Measurements from ENCODE around the gene SLC25A47.
"Not testable (repeated sequence)": the region's sequence is repeated elsewhere in the genome, so short reads cannot be mapped to it uniquely, and the experiment has no call there.

Gene SLC25A47

GRCh38 chr14:100323121-100323941, at the start of gene SLC25A47:
SLC25A47 (plus strand) TSS chr14:100323339; CDS start chr14:100323415, 76 bp downstream.
- no peak for DNase-seq

- no peak for DNase-seq
These were observed 48.9 kb upstream of the SLC25A47 start for GRCh38 chr14:100274250-100274649.

GRCh38 chr14:100275214-100275613, 47.9 kb upstream of the SLC25A47 start:
- DNase-seq = no peak

- DNase-seq = no peak
These were observed 44.4 kb upstream of the SLC25A47 start for GRCh38 chr14:100278702-100279101.

- no peak for DNase-seq
These were observed 44.0 kb upstream of the SLC25A47 start for GRCh38 chr14:100279133-100279532.

- no peak for DNase-seq
These were observed 43.6 kb upstream of the SLC25A47 start for GRCh38 chr14:100279563-100279962.

GRCh38 chr14:100281286-100282082, 41.7 kb upstream of the SLC25A47 start:
- no peak for DNase-seq

- DNase-seq = no peak
These were observed 41.1 kb upstream of the SLC25A47 start for GRCh38 chr14:100282083-100282350.

GRCh38 chr14:100282766-100283419, 40.2 kb upstream of the SLC25A47 start:
- DNase-seq = no peak

GRCh38 chr14:100283436-100283835, 39.7 kb upstream of the SLC25A47 start:
- DNase-seq = not testable (repeated sequence)

GRCh38 chr14:100283984-100284881, 38.9 kb upstream of the SLC25A47 start:
- DNase-seq = no peak

GRCh38 chr14:100285021-100285912, 37.9 kb upstream of the SLC25A47 start:
- DNase-seq = peak; percentile 51 to 86

- DNase-seq = no peak
These were observed 37.2 kb upstream of the SLC25A47 start for GRCh38 chr14:100285913-100286400.

GRCh38 chr14:100286484-100287191, 36.5 kb upstream of the SLC25A47 start:
- no peak for DNase-seq

- DNase-seq = no peak
These were observed 35.7 kb upstream of the SLC25A47 start for GRCh38 chr14:100287202-100287997.

GRCh38 chr14:100287998-100288295, 35.2 kb upstream of the SLC25A47 start:
- DNase-seq = not testable (repeated sequence)

- no peak for DNase-seq
These were observed 34.6 kb upstream of the SLC25A47 start for GRCh38 chr14:100288382-100289185.

- DNase-seq = no peak
These were observed 33.1 kb upstream of the SLC25A47 start for GRCh38 chr14:100289916-100290606.

Data from NCI-H446 (cell line).